Urothelium cell line (cell line): Measurements from ENCODE around the gene FKBP8.

ENCODE experiments used
- DNase-seq: peaks from one replicate; pipeline ENCODE4 v3.0.0; 2011; ENCODE audit warnings: low spot score, mixed read lengths
- FAIRE-seq: peaks from 2 replicates; lab custom pipeline; 2011; peaks lifted over from hg19 to GRCh38; lab: Jason Lieb, UNC

FKBP8 gene

GRCh38 chr19:18503337-18503970, 39.9 kb downstream of the FKBP8 start:
- FAIRE-seq, result no peak

GRCh38 chr19:18502638-18503294, 40.6 kb downstream of the FKBP8 start:
- FAIRE-seq (no peak), DNase-seq (no peak)

More at GRCh38 chr19:18503337-18503970, 39.9 kb downstream of the FKBP8 start:
- DNase-seq, result no peak

- FAIRE-seq (no peak), DNase-seq (no peak)
These were observed 41.1 kb downstream of the FKBP8 start for GRCh38 chr19:18502246-18502637.

DNA sequence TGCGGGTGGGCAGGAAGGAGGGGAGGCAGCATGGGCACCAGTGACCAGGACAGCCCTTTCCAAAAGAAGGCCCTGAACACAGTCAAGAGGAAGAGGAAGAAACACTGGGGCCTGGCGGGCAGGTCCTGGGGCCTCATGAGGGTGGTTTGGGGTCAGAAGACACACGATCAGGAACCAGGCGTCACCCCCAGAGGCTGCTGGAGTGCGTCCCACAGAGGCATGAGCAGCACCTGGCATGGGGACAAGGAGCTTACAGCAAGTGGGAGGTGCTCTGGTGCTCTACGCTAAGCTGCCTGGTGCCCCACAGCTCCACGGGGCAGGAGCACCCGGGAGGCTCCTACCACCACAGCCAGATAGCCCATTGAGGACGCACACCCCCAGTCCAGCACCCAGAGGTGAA, 41.5 kb downstream of the FKBP8 start:
- DNase-seq (no peak), FAIRE-seq (no peak)

- FAIRE-seq (no peak), DNase-seq (no peak)
These were observed 42.0 kb downstream of the FKBP8 start for GRCh38 chr19:18501351-18501750.

DNA sequence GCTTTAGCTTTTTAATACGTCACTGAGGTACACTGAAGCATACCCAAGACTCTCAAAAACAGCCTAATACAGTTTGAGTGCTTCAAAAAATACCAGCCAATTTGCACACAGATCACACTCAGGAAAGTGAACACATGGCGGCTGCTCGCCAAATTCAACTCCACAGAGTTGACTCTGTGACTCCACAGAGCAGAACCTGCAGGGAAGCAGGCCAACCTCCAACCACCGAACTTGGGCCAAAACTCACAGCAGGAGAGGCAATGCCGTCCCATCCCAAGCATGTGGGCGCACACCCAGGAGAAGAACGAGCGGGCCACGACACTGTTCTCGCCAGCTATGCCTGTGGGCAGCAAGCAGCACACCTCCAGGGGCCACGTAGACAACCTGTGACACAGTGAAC, 42.6 kb downstream of the FKBP8 start:
- FAIRE-seq, result no peak

DNA sequence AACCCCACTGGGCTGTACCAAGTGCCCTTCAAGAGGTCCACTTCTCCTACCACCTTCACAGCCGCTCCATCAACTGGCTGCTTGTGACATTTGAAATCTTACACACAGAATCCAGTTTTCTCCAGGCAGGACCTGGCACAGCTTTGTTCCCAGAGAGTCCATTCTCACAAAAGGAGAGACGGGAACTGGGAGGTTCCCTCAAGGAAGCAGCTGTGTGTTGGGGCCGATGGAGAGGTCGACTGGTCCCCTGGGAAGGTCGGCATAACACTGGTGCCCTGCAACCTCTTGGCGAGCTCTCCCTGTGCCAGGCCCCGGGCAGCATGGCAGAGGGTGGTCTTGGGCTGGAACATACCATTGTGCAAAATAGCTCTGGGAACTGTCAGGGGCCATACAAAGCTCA, 43.0 kb downstream of the FKBP8 start:
- no peak for DNase-seq
- no peak for FAIRE-seq

More for the DNA sequence above, 42.6 kb downstream of the FKBP8 start:
- no peak for DNase-seq

DNA sequence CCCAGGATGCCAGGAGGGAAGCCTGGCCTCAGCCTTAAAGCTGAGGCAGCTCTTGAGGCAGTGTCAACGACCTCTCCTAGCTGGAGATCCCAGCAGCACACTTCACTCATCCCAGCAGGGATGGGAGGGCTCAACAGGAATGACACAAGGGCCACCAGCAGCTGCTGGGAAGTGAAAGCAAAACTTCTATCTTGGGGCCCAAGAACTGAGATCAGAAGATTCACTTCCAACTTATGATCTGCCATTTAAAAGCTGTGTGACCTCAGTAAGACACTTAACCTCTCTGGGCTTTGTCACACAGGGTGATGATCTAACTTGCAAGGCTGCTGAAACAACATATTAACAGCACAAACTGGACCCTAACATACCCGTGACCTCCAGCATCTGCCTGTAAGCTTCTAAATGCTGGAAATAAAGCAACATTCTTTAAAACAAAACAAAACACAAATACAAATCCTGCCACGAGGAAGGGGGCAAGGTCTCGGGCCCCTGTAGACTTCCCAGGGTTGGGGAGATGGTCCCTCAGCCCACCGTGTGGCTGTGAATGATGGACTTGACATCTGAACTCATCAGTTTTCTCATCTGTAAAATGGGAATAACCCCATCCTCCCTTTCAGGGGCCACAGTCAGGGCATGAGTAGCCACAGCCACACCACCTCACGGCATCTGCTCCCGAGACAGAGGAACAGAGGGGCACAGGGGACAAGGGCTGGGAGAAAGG, 44.2 kb downstream of the FKBP8 start:
- no peak for FAIRE-seq
- DNase-seq, result no peak

- FAIRE-seq (no peak), DNase-seq (no peak)
These were observed 46.5 kb downstream of the FKBP8 start for GRCh38 chr19:18496980-18497256.

DNA sequence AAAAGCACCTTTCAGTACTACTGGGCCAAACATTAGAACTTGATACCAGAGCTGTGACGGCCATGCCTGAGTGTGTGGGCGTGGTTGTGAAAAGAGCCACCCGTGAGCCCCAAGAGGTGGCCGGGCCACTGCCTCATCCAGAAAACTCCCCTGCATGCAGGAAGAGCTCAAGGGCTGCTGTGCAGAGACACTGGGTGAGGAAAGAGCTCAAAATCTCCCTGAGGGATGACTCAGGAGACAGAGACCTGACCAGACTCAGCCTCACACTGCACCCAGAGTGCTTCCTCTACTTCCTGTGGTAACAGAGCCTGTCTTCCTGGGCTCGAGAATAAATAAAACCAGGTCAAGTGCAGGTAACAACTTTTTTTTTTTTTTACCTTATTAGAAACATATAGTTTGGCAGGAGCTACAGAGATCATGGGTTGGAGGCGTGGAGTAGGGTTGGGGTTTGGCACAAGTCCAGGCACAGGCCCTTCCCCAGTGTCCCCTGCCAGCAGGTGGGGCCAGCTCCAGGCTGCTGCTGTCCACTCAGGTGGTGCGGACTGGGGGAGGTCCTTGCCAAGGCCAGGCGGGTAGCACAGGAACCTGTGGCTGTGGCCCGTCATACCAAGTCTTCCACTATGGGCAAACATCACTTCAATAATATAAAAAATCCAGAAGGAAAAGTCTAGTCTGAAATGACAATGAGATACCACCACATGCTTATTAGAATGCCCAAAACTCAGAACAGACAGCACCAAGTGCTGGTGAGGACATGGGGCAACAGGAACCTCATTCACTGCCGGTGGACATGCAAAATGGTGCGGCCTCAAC, 47.0 kb downstream of the FKBP8 start:
- FAIRE-seq, result no peak

GRCh38 chr19:18495204-18495911, 48.0 kb downstream of the FKBP8 start:
- FAIRE-seq (no peak), DNase-seq (no peak)

More for the DNA sequence above, 47.0 kb downstream of the FKBP8 start:
- peak; percentile 28 for DNase-seq

DNA sequence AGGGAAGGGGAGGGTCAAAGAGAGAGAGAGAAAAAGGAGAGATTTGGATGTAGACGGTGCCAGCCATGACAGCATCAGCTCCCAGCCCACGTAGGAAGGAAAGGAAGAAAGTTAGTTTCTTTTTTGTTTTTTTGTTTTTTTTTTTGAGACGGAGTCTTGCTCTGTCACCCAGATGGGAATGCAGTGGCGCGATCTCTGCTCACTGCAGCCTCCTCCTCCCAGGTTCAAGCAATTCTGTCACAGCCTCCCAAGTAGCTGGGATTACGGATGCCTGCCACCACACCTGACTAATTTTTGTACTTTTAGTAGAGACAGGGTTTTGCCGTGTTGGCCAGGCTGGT, 49.1 kb downstream of the FKBP8 start:
- FAIRE-seq (no peak), DNase-seq (no peak)

DNA sequence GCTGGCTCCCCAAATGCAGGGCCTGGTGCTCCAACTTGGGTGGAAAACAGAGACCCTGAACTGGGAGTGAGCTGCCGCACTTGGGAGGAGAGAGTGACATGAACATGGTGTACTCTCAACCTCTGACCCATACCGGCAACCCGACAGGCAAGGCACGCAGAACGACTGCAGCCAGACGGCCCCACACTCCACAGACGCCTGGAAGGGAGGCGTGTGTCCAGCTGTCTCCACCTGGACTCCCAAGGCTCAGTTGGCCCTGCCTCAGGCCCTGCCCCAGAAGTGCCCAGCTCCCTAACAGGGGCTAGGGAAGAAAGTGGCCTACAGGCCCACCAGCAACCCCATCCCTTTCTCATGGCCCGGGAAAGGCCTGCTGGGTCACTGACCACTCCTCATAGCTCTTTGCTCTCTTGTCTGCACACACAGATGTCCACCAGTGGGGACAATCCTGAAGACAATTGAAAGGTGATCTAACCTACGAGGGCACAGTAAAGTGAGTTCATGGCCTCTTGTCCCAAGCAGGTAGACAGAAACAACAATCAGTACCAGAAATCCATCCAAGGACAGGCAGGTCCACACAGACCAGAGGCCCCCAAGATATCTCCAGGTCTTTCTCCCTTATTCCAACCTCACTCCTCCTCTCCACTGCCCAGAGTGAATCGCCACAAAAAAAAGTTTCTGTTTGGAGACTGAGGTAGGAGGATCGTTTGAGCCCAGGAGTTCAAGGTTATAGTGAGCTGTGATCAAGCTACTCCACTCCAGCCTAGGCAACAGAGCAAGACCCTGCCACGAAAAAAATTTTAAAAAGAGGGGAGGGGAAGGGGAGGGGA, 49.7 kb downstream of the FKBP8 start:
- DNase-seq (no peak), FAIRE-seq (no peak)

DNA sequence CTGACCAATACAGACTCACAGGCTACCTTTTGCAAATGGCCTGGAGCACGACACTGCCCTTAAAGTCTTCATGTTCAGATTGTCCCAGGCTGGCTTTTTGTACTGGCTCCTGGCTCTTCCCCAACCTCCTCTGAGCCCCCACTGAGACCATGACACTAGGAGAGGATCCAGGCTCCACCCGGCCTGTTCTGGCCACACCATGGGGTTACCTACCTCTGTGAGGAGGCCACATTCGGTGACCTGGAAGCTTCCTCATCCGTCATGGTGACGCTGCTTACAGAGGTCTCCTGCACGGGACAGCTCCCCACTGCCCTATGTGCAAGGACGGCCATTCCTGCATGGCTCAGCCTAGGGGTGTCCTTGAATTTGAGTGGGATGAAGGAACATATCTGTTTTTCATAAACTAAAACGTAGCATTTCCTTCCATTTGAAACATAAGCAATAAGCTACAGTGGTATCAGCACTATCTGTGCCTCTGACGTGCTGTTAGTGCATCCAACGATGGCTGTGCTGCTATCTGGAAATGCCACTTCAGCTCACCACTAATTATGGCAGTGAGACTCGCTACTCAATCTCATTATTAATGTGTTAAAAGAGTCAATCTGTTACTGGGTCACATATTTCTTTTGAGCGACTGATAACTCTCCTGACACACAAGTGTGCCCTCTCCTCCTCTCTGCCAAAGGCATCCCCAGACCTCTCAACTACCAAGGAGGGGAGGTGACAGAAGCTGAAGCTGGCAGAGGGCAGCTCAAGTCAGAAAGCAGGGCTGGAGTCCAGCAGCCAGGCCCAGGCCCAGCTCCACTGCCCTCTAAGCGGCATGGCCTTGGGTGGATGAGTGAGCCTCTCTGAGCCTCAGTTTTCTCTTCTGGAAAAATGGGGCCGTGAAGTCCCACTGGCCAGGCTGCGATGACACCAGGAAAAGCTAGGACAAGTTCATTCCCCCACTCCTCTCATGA, 51.1 kb downstream of the FKBP8 start:
- DNase-seq, result no peak
- FAIRE-seq, result no peak

DNA sequence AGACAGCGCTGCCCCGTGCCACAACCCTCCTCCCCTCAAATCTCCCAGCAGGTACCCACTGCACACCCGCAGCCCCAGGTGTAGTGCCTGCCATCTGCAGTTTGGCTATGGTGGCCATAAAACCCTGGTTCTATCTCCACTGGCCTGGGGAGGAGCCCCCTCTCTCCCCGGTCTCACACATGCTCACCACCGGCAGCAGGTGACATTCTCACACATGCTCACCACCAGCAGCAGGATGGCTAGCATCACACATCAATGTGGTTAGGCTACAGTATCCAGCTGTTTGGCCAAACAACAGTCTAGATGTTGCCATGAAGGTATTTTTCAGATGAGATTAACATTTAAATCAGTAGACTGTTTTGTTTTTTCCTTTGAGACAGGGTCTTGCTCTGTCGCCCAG, 52.6 kb downstream of the FKBP8 start:
- FAIRE-seq (no peak), DNase-seq (no peak)

GRCh38 chr19:18489627-18490184, 53.7 kb downstream of the FKBP8 start:
- FAIRE-seq (no peak), DNase-seq (no peak)

- DNase-seq (no peak), FAIRE-seq (no peak)
These were observed 54.3 kb downstream of the FKBP8 start for GRCh38 chr19:18488838-18489626.

DNA sequence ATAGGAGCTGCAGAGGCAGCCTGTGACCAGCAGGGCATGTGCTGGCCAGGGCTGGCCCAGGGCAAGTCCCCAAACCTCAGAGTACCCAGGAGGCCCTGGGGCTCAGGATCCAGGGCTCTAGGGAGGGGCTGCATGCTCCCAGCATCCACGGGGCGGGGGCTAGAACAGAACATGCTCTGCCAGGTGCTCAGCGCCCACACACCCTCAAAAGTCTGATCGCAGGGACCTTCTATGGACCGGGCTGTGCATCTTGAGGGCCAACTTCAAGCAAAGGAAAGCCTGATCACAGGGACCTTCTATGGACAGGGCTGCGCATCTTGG, 55.0 kb downstream of the FKBP8 start:
- no peak for DNase-seq
- no peak for FAIRE-seq
